Spleen (tissue), 7 donors: ENCODE measurements around the gene DNAJB4.

Source experiments
- POLR2AphosphoS5 ChIP-seq, 3 donors: sonication (generic); formaldehyde crosslinking; IDR thresholded peaks; one replicate each; pipeline ENCODE4 v1.5.1; 2017; ENCODE audit warnings: antibody characterized with exemption in 3 of 3
- TF ChIP-seq, protein P1 (sequence below), 11 experiments: fragments of 200-600 bp in 7 of 11; fragments of 450-650 bp in 4 of 11; sonication (generic) in 4 of 11; IDR thresholded peaks in 8 of 11; conservative IDR thresholded peaks in 3 of 11; 1 replicate in 7 of 11; 2 replicates in 4 of 11; pipeline versions ENCODE4 v1.4.0 to v1.8.0; 2016 to 2021; ENCODE audit warnings: antibody characterized with exemption in 11 of 11, inconsistent platforms in 4 of 11, mild to moderate bottlenecking in 1 of 11
- donor health status: DM: no; HTN: no; CAD: no; lungs with moderate emphysema.
- donor health status: DM: no; HTN: no; CAD: no.
- donor health status: DM: no; HTN: no; CAD: no.

DNA sequence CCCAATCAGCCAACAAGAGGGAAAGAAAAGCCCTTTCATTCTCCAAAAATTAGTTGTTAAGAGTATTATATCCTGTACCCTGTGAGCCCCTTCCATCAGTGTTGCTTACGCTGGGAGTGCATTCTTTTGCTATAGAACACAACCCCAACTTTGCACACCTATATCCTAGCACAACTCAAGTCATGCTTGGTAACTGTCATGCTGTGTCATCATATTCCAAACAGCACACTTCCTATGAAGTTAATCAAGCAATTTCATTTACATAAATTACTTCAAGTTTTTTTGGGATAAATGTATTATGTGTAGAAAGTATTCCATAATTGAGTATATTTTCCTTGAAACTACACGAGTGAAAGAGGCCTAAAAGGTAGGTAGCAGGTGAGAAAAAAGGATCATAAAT lies 45.9 kb upstream of the DNAJB4 start:
- TF ChIP-seq, protein P1, sequence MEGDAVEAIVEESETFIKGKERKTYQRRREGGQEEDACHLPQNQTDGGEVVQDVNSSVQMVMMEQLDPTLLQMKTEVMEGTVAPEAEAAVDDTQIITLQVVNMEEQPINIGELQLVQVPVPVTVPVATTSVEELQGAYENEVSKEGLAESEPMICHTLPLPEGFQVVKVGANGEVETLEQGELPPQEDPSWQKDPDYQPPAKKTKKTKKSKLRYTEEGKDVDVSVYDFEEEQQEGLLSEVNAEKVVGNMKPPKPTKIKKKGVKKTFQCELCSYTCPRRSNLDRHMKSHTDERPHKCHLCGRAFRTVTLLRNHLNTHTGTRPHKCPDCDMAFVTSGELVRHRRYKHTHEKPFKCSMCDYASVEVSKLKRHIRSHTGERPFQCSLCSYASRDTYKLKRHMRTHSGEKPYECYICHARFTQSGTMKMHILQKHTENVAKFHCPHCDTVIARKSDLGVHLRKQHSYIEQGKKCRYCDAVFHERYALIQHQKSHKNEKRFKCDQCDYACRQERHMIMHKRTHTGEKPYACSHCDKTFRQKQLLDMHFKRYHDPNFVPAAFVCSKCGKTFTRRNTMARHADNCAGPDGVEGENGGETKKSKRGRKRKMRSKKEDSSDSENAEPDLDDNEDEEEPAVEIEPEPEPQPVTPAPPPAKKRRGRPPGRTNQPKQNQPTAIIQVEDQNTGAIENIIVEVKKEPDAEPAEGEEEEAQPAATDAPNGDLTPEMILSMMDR (IDR thresholded peaks at IDR 0.05 in 8 of 11, conservative IDR thresholded peaks at IDR 0.05 in 3 of 11) = no peak
- TF ChIP-seq POLR2AphosphoS5 (IDR thresholded peaks at IDR 0.05) = no peak
